GM11168 (cell line): Measurements from ENCODE around the gene IQCK.
"Not testable (repeated sequence)": the region's sequence is repeated elsewhere in the genome, so short reads cannot be mapped to it uniquely, and the experiment has no call there.

Source experiments
- in situ Hi-C: fragments of 300-500 bp; cut with MboI; formaldehyde crosslinking; loops from one replicate; pipeline ENCODE4 v1.12.0; 2022; ENCODE audit warnings: low sequenced_read_pairs; ENCODE audit not compliant: unreplicated experiment

Gene IQCK

DNA sequence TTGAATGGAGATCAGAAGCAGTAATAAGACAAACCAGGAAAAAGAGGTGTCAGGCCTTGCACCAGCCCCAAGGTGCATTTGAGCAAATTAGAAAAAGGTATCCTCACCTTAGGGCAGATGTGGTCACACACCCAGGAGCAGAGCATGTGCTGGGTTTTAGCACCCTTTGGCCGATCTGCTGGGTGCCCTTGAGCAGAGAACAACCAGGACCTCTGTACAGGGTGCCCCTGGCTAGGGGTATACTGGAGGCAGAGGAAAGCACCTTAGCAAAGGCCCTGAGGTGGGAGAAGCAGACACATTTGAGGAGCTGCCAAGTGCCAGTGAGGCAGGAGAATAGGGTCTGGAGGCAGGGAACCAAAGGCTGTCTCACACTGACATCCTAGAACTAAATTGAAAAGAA, 67.0 kb downstream of the IQCK start:
- in situ Hi-C loops, result no loop called here

- in situ Hi-C loops, result no loop called here
These were observed 67.5 kb downstream of the IQCK start for GRCh38 chr16:19785512-19786130.

DNA sequence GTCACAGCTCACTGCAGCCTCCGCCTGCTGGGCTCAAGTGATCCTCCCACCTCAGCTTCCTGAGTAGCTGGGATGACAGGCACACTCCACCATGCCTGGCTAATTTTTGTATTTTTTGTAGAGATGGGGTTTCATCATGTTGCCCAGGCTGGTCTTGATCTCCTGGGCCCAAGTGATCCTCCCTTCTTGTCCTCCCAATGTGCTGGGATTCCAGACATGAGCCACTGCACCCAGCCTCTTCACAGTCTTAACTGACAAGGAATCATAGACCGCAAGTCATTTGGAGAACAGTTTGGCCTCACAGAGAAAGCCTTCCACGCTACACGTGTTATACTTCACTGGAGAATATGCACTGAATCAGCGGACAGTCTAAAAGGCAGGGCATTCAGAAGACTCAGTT, 83.3 kb downstream of the IQCK start:
- in situ Hi-C loops, result not testable (repeated sequence)

DNA sequence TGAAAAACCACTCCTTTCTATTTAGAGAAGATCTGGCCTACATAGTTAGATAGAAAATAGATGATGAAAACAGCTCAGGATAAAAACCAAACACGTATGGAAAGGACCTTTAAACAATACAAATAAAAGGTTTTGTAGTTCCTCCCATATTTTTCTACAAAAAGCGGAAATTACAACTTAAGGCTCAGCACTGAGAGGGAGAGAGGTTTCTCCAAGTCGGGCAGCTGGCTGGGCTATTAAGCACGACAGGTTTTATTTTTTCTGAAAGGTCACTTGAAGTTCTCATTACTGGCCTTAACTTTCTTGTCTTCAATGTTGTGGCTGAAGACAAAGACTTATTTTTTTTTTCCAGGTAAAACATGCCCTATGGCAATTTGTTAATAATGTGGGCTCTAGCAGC, 83.8 kb downstream of the IQCK start:
- in situ Hi-C loops, result not testable (repeated sequence)

DNA sequence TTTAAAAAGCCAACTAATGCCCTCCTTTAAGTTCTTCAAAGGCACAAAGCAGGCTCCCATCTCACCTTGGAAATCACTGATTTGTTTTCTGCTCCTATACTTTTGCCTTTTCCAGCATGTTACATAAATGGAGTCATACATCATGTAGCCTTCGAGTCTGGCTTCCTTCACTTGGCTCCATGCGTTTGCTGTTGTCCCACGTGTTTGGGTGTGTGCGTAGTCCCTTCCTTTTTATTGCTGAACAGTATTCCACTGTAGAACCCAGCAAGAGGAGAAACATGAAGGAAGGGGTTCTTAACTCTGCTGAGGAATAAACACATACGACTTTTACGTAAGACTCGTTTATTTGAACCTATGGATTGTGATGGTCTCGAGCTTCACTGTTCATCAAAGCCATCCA, 84.5 kb downstream of the IQCK start:
- in situ Hi-C loops, result no loop called here

DNA sequence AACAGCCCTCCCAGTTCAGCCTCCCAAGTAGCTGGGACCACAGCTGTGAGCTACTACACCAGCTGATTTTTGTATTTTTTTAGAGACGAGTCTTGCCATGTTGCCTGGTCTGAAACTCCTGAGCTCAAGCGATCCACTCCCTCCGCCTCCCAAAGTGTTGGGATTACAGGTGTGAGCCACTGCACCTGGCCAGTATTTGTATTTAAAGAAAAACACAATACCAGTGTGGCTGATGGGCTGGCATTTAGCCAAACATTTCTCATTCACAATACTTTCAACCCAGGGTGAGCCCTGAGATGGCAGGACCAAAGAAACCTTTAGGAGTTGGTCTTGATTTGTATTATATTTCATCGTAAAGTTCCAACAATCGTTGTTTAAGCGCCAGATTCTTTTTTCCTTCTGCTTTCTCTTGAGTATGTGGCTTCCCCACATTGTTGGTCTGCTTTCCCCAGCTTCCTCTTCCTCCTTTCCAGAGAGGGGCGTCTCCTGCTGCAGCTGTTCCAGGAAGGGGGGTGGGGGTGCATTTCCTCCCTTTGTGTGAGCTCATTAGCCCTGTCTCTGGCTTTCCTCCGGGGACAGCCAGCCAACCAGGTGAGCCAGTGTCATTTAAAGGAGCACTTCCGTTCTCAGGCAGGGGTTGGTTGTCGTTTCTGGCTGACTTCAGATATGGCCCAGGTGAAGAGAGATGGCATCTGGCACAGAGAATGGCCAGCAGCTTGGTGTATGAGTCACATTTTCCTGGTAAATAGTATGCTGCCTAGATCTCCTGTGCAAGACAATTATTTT, 86.7 kb downstream of the IQCK start:
- in situ Hi-C loops, result no loop called here

GRCh38 chr16:19805459-19806162, 87.5 kb downstream of the IQCK start:
- in situ Hi-C loops, result no loop called here

DNA sequence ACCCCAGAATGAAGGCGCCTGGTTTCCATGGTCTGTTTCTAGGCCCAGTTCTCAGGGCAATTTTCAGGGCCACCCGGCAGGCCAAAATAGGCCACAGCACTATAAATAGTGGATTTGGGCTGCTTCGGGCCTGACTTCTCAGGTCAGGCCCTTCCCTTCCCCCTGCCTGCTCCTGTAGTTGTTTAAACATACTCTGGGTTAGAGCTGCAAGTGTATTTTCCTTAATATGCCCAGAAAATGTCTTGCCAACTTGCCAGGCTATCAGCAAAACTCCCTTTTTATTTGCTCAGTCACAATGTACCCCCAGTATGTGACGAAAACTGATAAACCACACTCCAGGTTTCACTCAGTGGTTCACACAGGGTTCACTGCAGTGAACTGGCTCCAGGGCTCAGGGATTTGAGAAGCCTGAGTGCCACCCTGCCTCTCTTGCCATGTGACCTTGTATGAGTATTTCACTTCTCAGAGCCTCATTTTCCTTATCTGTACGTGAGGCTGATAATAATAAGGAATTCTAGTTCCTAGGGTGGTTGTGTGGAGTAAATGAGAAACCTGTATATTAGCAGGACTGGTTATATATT, 90.1 kb downstream of the IQCK start:
- in situ Hi-C loops, result no loop called here

GRCh38 chr16:19809121-19809635, 91.1 kb downstream of the IQCK start:
- in situ Hi-C loops, result no loop called here

GRCh38 chr16:19809693-19810092, 91.6 kb downstream of the IQCK start:
- in situ Hi-C loops, result no loop called here

- in situ Hi-C loops, result no loop called here
These were observed 93.0 kb downstream of the IQCK start for GRCh38 chr16:19810817-19811731.

DNA sequence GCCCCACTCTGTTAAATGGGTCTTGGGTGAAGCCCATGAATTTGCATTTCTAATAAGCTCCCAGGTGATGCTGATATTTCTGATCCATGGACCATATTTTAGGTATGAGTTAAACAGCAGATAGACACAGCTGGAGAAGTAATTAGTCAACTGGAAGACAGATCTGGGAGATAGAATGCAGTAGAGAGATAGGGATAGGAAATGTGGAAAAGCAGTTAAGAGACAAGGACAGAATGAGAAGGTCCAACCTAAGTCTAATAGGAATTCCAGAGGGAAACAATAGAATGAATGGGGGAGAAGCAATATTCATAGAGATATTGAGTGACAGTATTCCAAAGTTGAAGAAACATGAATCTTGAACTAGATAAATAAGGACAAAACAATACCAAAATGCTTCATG, 94.9 kb downstream of the IQCK start:
- in situ Hi-C loops, result no loop called here

DNA sequence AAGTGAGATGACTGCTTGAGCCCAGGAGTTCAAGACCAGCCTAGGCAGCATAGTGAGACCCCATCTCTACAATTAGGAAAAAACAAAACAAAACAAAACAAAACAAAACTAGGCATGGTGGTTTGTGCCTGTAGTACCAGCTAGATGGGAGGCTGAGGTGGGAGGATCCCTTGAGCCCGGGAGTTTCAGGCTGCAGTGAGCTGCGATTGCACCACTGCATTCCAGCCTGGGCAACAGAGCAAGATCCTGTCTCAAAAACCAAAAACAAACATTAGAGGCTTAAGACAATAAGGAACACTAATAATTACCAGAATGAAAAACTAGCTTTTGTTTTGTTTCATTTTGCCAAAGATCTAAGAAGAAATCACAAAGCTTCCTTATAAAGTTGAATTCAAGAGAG, 97.3 kb downstream of the IQCK start:
- in situ Hi-C loops, result no loop called here

GRCh38 chr16:19817122-19817521, 99.1 kb downstream of the IQCK start:
- in situ Hi-C loops, result no loop called here

- in situ Hi-C loops, result no loop called here
These were observed 99.8 kb downstream of the IQCK start for GRCh38 chr16:19817875-19818274.

DNA sequence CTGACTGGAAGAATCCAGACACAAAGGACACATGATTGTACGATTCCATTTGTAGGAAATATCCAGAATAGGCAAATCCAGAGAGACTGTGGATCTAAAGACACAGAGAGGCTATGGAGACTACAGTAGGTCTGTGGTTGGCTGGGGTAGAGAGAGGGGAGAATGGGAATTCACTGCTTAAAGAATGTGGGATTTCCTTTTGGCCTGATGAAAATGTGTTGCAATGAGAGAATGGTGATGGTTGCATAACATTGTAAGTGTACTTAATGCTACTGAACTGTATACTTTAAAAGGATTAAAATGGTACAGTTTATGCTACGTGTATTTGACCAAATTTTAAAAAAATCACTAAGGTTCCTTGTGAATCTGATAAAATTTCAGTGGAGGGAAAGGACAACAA, 104.5 kb downstream of the IQCK start:
- in situ Hi-C loops, result no loop called here

DNA sequence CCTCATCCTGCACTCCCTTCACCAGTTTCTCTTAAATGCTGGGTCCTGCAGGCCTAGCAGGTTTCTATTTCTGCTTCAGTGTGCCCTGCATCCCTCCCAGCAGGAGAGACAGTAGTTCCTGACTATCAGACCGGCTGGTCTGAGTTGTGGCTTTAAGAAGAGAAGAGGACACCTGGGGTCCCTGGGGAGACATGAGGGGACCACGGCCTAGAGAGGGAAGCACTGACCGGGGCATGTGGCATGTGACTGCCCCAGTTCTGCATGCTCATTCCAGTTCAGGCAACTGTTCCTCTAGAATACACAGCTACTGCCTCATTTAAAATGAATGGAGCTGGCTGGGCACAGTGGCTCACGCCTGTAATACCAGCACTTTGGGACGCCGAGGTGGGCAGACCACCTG, 105.3 kb downstream of the IQCK start:
- in situ Hi-C loops, result no loop called here

DNA sequence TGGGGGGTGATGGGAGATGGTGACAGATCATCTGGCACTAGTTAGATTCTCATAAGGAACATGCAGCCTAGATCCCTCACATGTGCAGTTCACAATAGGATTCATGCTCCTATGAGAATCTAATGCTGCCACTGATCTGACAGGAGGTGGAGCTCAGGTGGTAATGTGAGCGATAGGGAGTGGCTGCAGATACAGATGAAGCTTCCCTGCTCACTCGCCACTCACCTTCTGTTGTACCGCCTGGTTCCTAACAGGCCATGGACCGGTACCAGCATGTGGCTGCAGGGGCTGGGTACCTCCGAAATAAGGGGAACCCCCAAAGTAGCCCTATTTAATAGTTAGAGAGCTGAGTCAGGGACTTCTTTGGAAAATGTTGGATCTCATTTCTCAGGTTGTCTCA, 106.1 kb downstream of the IQCK start:
- in situ Hi-C loops, result no loop called here

DNA sequence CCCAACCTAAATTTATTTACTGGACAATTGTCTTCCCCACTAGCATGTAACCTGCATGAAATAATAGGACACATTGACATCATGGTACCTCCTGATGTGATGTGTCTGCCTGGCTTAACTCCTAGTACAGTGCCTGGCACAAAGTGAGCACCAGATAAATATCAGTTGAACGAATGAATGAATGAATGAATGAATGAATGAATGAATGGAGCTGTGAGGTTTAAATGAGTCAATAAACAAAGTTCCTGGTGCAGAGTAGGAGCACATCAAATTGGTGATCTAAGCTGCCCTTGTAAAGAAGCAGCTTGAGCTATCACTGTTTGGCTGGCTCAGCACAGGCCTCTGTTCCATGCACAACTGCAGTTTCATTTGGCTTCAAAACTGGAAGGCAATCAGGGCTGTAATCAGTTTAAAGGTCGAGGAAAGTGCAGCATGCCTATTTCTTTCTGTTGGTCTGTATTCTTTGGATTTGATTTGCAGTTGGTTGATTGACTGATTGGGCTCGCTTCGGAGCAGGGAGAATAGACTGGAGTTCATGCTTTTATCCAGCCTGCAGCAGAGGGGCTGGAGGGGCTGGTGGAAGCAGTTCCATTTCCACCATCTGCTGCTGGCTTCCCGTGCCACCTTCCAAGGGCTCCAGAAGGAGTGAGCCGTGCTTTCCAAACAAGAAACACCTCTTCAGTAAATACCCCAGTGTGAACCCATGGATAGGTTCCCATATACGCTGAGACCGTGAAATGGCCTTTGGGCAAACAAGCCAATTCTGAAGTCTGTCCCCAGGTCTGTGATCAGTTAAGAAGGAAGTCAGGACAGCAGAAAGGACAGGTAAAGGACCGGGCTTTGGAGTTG, 112.0 kb downstream of the IQCK start:
- in situ Hi-C loops, result no loop called here
